Fibroblast of villous mesenchyme (primary cell): Measurements from ENCODE around the gene ITPK1. TPM values are rescaled to one million over a fixed set of nuclear protein-coding genes. Genes with fewer than 3 reads are reported as not detected.

Experiments
- DNase-seq: peaks from one replicate; pipeline ENCODE4 v3.0.0-alpha.2; 2010; ENCODE audit warnings: low read depth
- H3K4me3 ChIP-seq: 2 replicates; pipeline ENCODE4 v1.5.1; 2011; ENCODE audit warnings: low read depth, mild to moderate bottlenecking, low read length
- total RNA-seq: library from RNA; depleted of rRNA; stranded (reverse); fragments of >200 nt; gene quantifications from 2 replicates; pipeline ENCODE4 v1.2.3, GENCODE V29; 2012
- TF ChIP-seq, protein P1 (sequence below): IDR thresholded peaks from 2 replicates; pipeline ENCODE4 v1.5.1; 2012; ENCODE audit warnings: low read depth, mild to moderate bottlenecking, low read length; ENCODE audit not compliant: insufficient read depth

The ITPK1 gene
- total RNA-seq, 1 donor, result 15.5 TPM

- H3K4me3 ChIP-seq, result no peak overlapping the region
- TF ChIP-seq, protein P1, sequence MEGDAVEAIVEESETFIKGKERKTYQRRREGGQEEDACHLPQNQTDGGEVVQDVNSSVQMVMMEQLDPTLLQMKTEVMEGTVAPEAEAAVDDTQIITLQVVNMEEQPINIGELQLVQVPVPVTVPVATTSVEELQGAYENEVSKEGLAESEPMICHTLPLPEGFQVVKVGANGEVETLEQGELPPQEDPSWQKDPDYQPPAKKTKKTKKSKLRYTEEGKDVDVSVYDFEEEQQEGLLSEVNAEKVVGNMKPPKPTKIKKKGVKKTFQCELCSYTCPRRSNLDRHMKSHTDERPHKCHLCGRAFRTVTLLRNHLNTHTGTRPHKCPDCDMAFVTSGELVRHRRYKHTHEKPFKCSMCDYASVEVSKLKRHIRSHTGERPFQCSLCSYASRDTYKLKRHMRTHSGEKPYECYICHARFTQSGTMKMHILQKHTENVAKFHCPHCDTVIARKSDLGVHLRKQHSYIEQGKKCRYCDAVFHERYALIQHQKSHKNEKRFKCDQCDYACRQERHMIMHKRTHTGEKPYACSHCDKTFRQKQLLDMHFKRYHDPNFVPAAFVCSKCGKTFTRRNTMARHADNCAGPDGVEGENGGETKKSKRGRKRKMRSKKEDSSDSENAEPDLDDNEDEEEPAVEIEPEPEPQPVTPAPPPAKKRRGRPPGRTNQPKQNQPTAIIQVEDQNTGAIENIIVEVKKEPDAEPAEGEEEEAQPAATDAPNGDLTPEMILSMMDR, result no peak
- DNase-seq, result no peak
These were observed 127.8 kb downstream of the ITPK1 start for GRCh38 chr14:92987713-92988510.

- no peak overlapping the region for H3K4me3 ChIP-seq
- no peak for DNase-seq
- TF ChIP-seq, protein P1, result no peak
These were observed 128.6 kb downstream of the ITPK1 start for GRCh38 chr14:92987148-92987570.

DNA sequence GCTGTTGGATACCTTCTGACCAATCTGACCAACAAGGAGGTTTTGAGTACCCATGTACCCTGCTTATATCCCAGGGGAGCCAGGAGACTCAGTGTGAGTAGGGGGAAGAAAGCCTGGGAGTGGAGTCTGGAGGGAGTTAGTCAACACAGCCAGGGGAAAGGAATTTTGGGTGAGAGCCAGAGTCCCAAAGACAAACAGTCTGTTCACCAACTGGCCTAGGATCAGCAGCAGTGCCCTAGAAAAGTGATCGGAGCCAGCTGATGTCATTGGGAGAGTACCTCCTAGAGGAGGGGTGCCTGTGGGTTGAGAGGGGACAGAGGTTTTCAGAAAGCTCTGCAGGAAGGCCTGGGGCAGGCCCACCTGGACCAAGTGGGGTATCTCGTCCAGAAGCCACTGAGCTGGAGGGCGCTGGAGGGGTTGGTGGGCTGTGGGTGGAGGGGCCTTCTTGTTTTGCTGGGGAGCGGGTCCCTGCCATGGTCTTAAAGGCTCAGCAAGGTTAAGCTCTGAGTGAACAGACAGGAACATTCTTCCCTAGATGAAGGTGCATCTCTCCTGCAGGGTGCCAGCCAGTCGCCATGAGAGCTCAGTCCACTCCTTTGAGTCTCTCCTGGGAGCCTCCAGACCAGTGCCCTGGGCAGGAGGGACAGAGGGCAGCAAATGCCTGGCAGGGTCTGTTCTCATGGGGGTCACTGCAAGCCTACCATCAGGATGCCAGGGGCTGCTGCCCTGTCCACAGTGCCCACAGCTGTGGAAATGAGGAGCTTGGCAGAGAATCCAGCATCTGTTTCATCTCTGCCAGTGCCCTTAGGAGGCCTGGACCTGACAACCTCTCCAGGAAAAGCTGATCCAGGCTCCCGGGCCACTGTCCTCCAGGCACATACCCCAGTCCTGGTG, 129.2 kb downstream of the ITPK1 start:
- DNase-seq, result peak; percentile 59
- H3K4me3 ChIP-seq, result no peak overlapping the region
- TF ChIP-seq, protein P1, result no peak

- TF ChIP-seq, protein P1, result no peak
- H3K4me3 ChIP-seq, result no peak overlapping the region
- DNase-seq, result no peak
These were observed 130.2 kb downstream of the ITPK1 start for GRCh38 chr14:92985521-92985920.

DNA sequence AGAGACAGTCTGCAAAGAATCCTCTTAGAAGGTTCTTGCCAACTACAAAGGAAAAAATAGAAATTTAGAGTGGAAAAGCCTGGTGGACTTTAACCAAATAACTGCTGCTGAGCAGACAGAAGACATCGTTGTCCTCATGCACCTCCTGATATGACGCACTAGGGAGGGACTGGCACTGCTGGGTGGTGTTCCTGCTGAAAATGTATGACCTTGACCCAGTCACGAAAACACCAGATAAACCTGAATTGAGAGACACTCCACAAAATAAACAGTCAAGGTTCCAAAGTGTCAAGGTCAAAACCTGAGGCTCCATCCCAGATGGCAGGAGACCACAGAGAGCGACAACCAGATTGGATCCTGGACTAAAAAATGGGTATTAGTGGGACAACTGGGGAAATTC, 130.8 kb downstream of the ITPK1 start:
- TF ChIP-seq, protein P1, result no peak
- no peak for DNase-seq
- H3K4me3 ChIP-seq, result no peak overlapping the region

- no peak for DNase-seq
- H3K4me3 ChIP-seq, result no peak overlapping the region
- TF ChIP-seq, protein P1, result no peak
These were observed 131.5 kb downstream of the ITPK1 start for GRCh38 chr14:92984082-92984788.
